H1 (cell line): ENCODE measurements around the gene LTBP1. TPM values are rescaled to one million over a fixed set of nuclear protein-coding genes. Genes with fewer than 3 reads are reported as not detected.

Experiments
- CTCF ChIA-PET: fragments of 300-600 bp; sonication (Branson Sonifier 250); formaldehyde crosslinking; loops from one replicate; lab custom pipeline; 2021; ENCODE audit not compliant: partially characterized antibody; lab: Charles Lee
- POLR2A ChIA-PET: fragments of 300-600 bp; sonication (Branson Sonifier 250); formaldehyde crosslinking; loops from one replicate; lab custom pipeline; 2021; ENCODE audit warnings: inconsistent platforms; ENCODE audit not compliant: partially characterized antibody; lab: Charles Lee
- DNase-seq, 2 experiments: peaks; one replicate each; pipeline versions ENCODE4 v3.0.0 to v3.0.0-alpha.2; 2010 to 2022; ENCODE audit warnings: low spot score in 2 of 2, low read depth in 1 of 2, mixed read lengths in 1 of 2
- FAIRE-seq: peaks from 2 replicates; lab custom pipeline; 2011; peaks lifted over from hg19 to GRCh38; lab: Jason Lieb, UNC
- H2AFZ ChIP-seq: 2 replicates; pipeline ENCODE4 v1.8.1; 2012; ENCODE audit warnings: low read length, inconsistent platforms
- H2AK5ac ChIP-seq: 2 replicates; pipeline ENCODE4 v1.6.1; 2013; ENCODE audit warnings: low read depth, low read length
- H2BK120ac ChIP-seq: replicated peaks from 2 replicates; pipeline ENCODE3; 2013; ENCODE audit warnings: low read depth, low read length, inconsistent platforms
- H2BK12ac ChIP-seq: 2 replicates; pipeline ENCODE4 v1.6.1; 2013; ENCODE audit warnings: low read depth, low read length
- H2BK15ac ChIP-seq: 2 replicates; pipeline ENCODE4 v1.6.1; 2013; ENCODE audit warnings: low read length
- H2BK20ac ChIP-seq: 2 replicates; pipeline ENCODE4 v1.6.1; 2013; ENCODE audit warnings: low read length
- H2BK5ac ChIP-seq: 2 replicates; pipeline ENCODE4 v1.6.1; 2013; ENCODE audit warnings: low read depth, low read length
- H3K14ac ChIP-seq: 2 replicates; pipeline ENCODE4 v1.6.1; 2013; ENCODE audit warnings: inconsistent platforms; ENCODE audit not compliant: insufficient read length
- H3K18ac ChIP-seq: 2 replicates; pipeline ENCODE4 v1.6.1; 2013; ENCODE audit warnings: low read length; ENCODE audit errors: extremely low read depth
- H3K23ac ChIP-seq: 2 replicates; pipeline ENCODE4 v1.6.1; 2013; ENCODE audit warnings: inconsistent platforms; ENCODE audit not compliant: insufficient read length
- H3K23me2 ChIP-seq: 2 replicates; pipeline ENCODE4 v1.6.1; 2013; ENCODE audit warnings: low read depth, low read length
- H3K27ac ChIP-seq: 2 replicates; pipeline ENCODE4 v1.6.1; 2011; ENCODE audit warnings: low read depth, low read length, inconsistent platforms
- H3K27me3 ChIP-seq, 4 experiments: replicated peaks in 1 of 4; 1 replicate in 1 of 4; 2 replicates in 3 of 4; pipeline versions ENCODE4 v1.6.1 to v1.8.1; 2011 to 2013; ENCODE audit warnings: low read length in 3 of 4, mild to moderate bottlenecking in 3 of 4, inconsistent platforms in 2 of 4, mixed read lengths in 2 of 4, moderate library complexity in 1 of 4; ENCODE audit not compliant: control insufficient read depth in 3 of 4, insufficient read depth in 3 of 4; ENCODE audit errors: extremely low read depth in 1 of 4
- H3K36me3 ChIP-seq, 4 experiments: 2 replicates each; pipeline versions ENCODE4 v1.6.1 to v1.8.1; 2011 to 2013; ENCODE audit warnings: mild to moderate bottlenecking in 4 of 4, low read length in 3 of 4, moderate library complexity in 2 of 4, control low read depth in 1 of 4, inconsistent platforms in 1 of 4; ENCODE audit not compliant: insufficient read depth in 4 of 4, control insufficient read depth in 2 of 4
- H3K4ac ChIP-seq: replicated peaks from 2 replicates; pipeline ENCODE3; 2013; ENCODE audit warnings: low read length, low read depth, mixed read lengths, inconsistent platforms; ENCODE audit not compliant: insufficient read length
- H3K4me1 ChIP-seq, 4 experiments: replicated peaks in 1 of 4; 1 replicate in 1 of 4; 2 replicates in 3 of 4; pipeline versions ENCODE4 v1.6.1 to v1.8.1; 2011 to 2013; ENCODE audit warnings: low read length in 3 of 4, inconsistent platforms in 2 of 4, mixed read lengths in 1 of 4; ENCODE audit not compliant: insufficient read depth in 4 of 4, control insufficient read depth in 3 of 4
- H3K4me2 ChIP-seq, 2 experiments: 2 replicates each; pipeline versions ENCODE4 v1.6.1 to v1.8.1; 2011 to 2013; ENCODE audit warnings: low read depth in 2 of 2, low read length in 2 of 2, control low read depth in 1 of 2, inconsistent platforms in 1 of 2, mild to moderate bottlenecking in 1 of 2; ENCODE audit not compliant: insufficient read depth in 1 of 2
- H3K4me3 ChIP-seq, 4 experiments: fragments of 200-600, 300-600 bp in 1 of 4; sonication (generic), shearing (Covaris generic), sonication (Bioruptor Twin) in 1 of 4; 2 replicates each; pipeline versions ENCODE4 v1.5.1 to v1.8.1; 2011 to 2016; ENCODE audit warnings: low read length in 4 of 4, low read depth in 3 of 4, control low read depth in 2 of 4, inconsistent platforms in 2 of 4, mild to moderate bottlenecking in 2 of 4, mixed read lengths in 1 of 4, moderate library complexity in 1 of 4; ENCODE audit not compliant: insufficient read depth in 2 of 4; ENCODE audit errors: extremely low read depth in 1 of 4
- H3K56ac ChIP-seq: replicated peaks from 2 replicates; pipeline ENCODE3; 2013; ENCODE audit warnings: low read depth, mild to moderate bottlenecking, mixed read lengths, low read length, inconsistent platforms; ENCODE audit not compliant: insufficient read length
- H3K79me1 ChIP-seq: 2 replicates; pipeline ENCODE4 v1.6.1; 2013; ENCODE audit warnings: low read depth, low read length, control low read depth
- H3K79me2 ChIP-seq, 2 experiments: 2 replicates each; pipeline versions ENCODE4 v1.6.1 to v1.8.1; 2012 to 2013; ENCODE audit warnings: low read length in 2 of 2, mild to moderate bottlenecking in 2 of 2, inconsistent platforms in 1 of 2; ENCODE audit not compliant: insufficient read depth in 2 of 2, control insufficient read depth in 1 of 2
- H3K9ac ChIP-seq, 4 experiments: replicated peaks in 1 of 4; 1 replicate in 1 of 4; 2 replicates in 3 of 4; pipeline versions ENCODE4 v1.6.1 to v1.8.1; 2011 to 2013; ENCODE audit warnings: low read depth in 3 of 4, low read length in 3 of 4, control low read depth in 2 of 4, mild to moderate bottlenecking in 2 of 4, moderate library complexity in 2 of 4, inconsistent platforms in 1 of 4; ENCODE audit errors: extremely low read depth in 1 of 4
- H3K9me3 ChIP-seq, 2 experiments: 2 replicates each; pipeline versions ENCODE4 v1.6.1 to v1.8.1; 2012 to 2013; ENCODE audit warnings: mild to moderate bottlenecking in 2 of 2, moderate library complexity in 2 of 2, control low read depth in 1 of 2, inconsistent platforms in 1 of 2, low read depth in 1 of 2, low read length in 1 of 2, mixed read lengths in 1 of 2; ENCODE audit not compliant: insufficient read depth in 2 of 2
- H4K20me1 ChIP-seq, 2 experiments: replicated peaks in 1 of 2; 2 replicates each; pipeline versions ENCODE3 to v1.8.1; 2011 to 2013; ENCODE audit warnings: inconsistent platforms in 2 of 2, low read length in 2 of 2, mild to moderate bottlenecking in 1 of 2; ENCODE audit not compliant: insufficient read depth in 2 of 2, control insufficient read depth in 1 of 2
- H4K5ac ChIP-seq: 2 replicates; pipeline ENCODE4 v1.6.1; 2013; ENCODE audit warnings: low read length, low read depth, mixed read lengths, inconsistent platforms; ENCODE audit not compliant: insufficient read length
- H4K8ac ChIP-seq: 2 replicates; pipeline ENCODE4 v1.8.0; 2013; ENCODE audit warnings: mild to moderate bottlenecking, moderate library complexity, low read length, inconsistent platforms; ENCODE audit not compliant: insufficient read depth; ENCODE audit errors: extremely low read depth
- H4K91ac ChIP-seq: replicated peaks from 2 replicates; pipeline ENCODE3; 2013; ENCODE audit warnings: low read length, mixed read lengths, inconsistent platforms; ENCODE audit not compliant: insufficient read length
- RAD21 ChIP-seq, 2 experiments: IDR thresholded peaks in 1 of 2; conservative IDR thresholded peaks in 1 of 2; 2 replicates each; pipeline ENCODE4 v1.6.1; 2011; ENCODE audit warnings: low read depth in 2 of 2, low read length in 2 of 2, improper control_type of control experiment in 1 of 2, inconsistent platforms in 1 of 2, mild to moderate bottlenecking in 1 of 2, moderate library complexity in 1 of 2
- SIN3A ChIP-seq, 2 experiments: IDR thresholded peaks in 1 of 2; conservative IDR thresholded peaks in 1 of 2; 2 replicates each; pipeline ENCODE4 v1.6.1; 2011 to 2012; ENCODE audit warnings: low read length in 2 of 2, improper control_type of control experiment in 1 of 2, low read depth in 1 of 2, mild to moderate bottlenecking in 1 of 2
- SIRT6 ChIP-seq: IDR thresholded peaks from one replicate; pipeline ENCODE4 v1.7.1; 2012; ENCODE audit warnings: low read length, inconsistent platforms
- SP1 ChIP-seq: IDR thresholded peaks from 2 replicates; pipeline ENCODE4 v1.6.1; 2011; ENCODE audit warnings: low read depth, low read length
- YY1 ChIP-seq: IDR thresholded peaks from 2 replicates; pipeline ENCODE4 v1.6.1; 2011; ENCODE audit warnings: low read depth, mild to moderate bottlenecking, low read length
- WGBS, 2 experiments: shearing (Covaris generic) in 1 of 2; methylation state at CpG; one replicate each; pipeline versions ENCODE4 v1.1.6 to v1.1.7; 2013 to 2015; ENCODE audit warnings: low lambda C conversion rate in 2 of 2, mixed read lengths in 2 of 2, inconsistent platforms in 1 of 2, low coverage in 1 of 2, missing lambda C conversion rate in 1 of 2; ENCODE audit not compliant: insufficient replicate concordance in 2 of 2, insufficient coverage in 1 of 2, insufficient read length in 1 of 2; ENCODE audit errors: extremely low coverage in 1 of 2, missing lambda C conversion rate in 1 of 2; 5-methylcytosine and 5-hydroxymethylcytosine counted together
- polyA plus RNA-seq, 7 experiments: library from polyadenylated mRNA; depleted of rRNA in 3 of 7; stranded (reverse) in 5 of 7; unstranded in 2 of 7; fragments of >200 nt in 5 of 7; fragments of 200-250 nt in 2 of 7; gene quantifications; 1 replicate in 5 of 7; 2 replicates in 1 of 7; 4 replicates in 1 of 7; pipeline versions ENCODE4 v1.2.1 to v1.2.3, GENCODE V29; 2011 to 2013; ENCODE audit warnings: missing spikeins in 2 of 7, mixed read lengths in 2 of 7
- total RNA-seq: library from RNA; stranded (reverse); fragmentation: NEBNext Ultra II Directional; extraction: Animal tissue kit (Norgen Biotek cat#: 25700); gene quantifications from 2 replicates; pipeline ENCODE4 v1.2.1, GENCODE V29; 2021

LTBP1 gene
- total and polyA plus RNA-seq, 2 of the 8 experiments (the other 6 are each of a cell fraction or from before 2014, with no cell fraction given) = 15.4 to 24.7 TPM

GRCh38 chr2:33085646-33086045 lies 138.9 kb downstream of the LTBP1 start:
- peaks cover 0 to 3% (median 0%) of the 10 kb centered on the region in 4 experiments; a peak in 1 of 7 replicates for H3K4me1 ChIP-seq
- no peak overlapping the region for H3K56ac ChIP-seq
- no peak overlapping the region for H3K9ac ChIP-seq
- H4K91ac ChIP-seq = no peak overlapping the region
- H2BK15ac ChIP-seq = no peak overlapping the region
- H4K20me1 ChIP-seq = peaks cover 2 to 3% of the 10 kb centered on the region in 2 experiments
- no peak overlapping the region for H3K27ac ChIP-seq
- H2BK120ac ChIP-seq = no peak overlapping the region
- no peak for FAIRE-seq
- H3K27me3 ChIP-seq = peaks cover 0 to 18% (median 12%) of the 10 kb centered on the region in 4 experiments; a peak in 5 of 7 replicates
- H3K9me3 ChIP-seq = no peaks in the 10 kb centered on the region
- H2AK5ac ChIP-seq = no peak overlapping the region
- H3K36me3 ChIP-seq = no peaks in the 10 kb centered on the region
- H3K79me2 ChIP-seq = no peaks in the 10 kb centered on the region
- no peak overlapping the region for H3K14ac ChIP-seq
- H3K23ac ChIP-seq = no peak overlapping the region
- H4K5ac ChIP-seq = no peak overlapping the region
- H2AFZ ChIP-seq = no peak overlapping the region
- H3K4me2 ChIP-seq = no peak overlapping the region
- H3K23me2 ChIP-seq = no peaks in the 10 kb centered on the region
- no peaks in the 10 kb centered on the region for H3K79me1 ChIP-seq
- 93% methylated on average over 1 of the region's 1 CpG; no CpG with 5 or more reads in 1 of the 2 experiments for WGBS, 2 experiments
- ChIA-PET CTCF (interaction anchor here (0.9 to 1.2 kb wide), 2 partner anchors 15 to 294 kb away, joined by 3 to 4 read pairs; no protein-coding TSS in a partner anchor), POLR2A (no interaction called here)
- DNase-seq = no peak
- H3K4ac ChIP-seq = no peak overlapping the region
- H4K8ac ChIP-seq = no peak overlapping the region
- TF ChIP-seq SIRT6 = no peak
- no peak for TF ChIP-seq SIN3A (conservative IDR thresholded peaks at IDR 0.05 in 1 of 2, IDR thresholded peaks at IDR 0.05 in 1 of 2; ENCODE audit: low read depth in 1 of 2, low read length in 2 of 2)
- TF ChIP-seq YY1 = no peak
- TF ChIP-seq SP1 = no peak
- no peak for TF ChIP-seq RAD21 (IDR thresholded peaks at IDR 0.05 in 1 of 2, conservative IDR thresholded peaks at IDR 0.05 in 1 of 2; ENCODE audit: low read depth in 2 of 2, low read length in 2 of 2)
- H3K4me3 ChIP-seq = no peak overlapping the region
- H2BK5ac ChIP-seq = no peak overlapping the region
- no peak overlapping the region for H3K18ac ChIP-seq
- H2BK12ac ChIP-seq = no peak overlapping the region
- no peak overlapping the region for H2BK20ac ChIP-seq
